Neuron (in vitro differentiated cells): ENCODE data around the gene FARP1.
"Not testable (repeated sequence)": the region's sequence is repeated elsewhere in the genome, so short reads cannot be mapped to it uniquely, and the experiment has no call there.

Source experiments
- H2AFZ ChIP-seq: one replicate; pipeline ENCODE4 v1.6.1; 2013; ENCODE audit warnings: low read depth, mild to moderate bottlenecking, inconsistent platforms, low read length, moderate library complexity
- H3K27me3 ChIP-seq: one replicate; pipeline ENCODE4 v1.6.1; 2013; ENCODE audit warnings: low read length; ENCODE audit not compliant: insufficient read depth
- H3K36me3 ChIP-seq: one replicate; pipeline ENCODE4 v1.6.1; 2013; ENCODE audit warnings: low read length; ENCODE audit not compliant: insufficient read depth
- H3K4me1 ChIP-seq: one replicate; pipeline ENCODE4 v1.6.1; 2013; ENCODE audit warnings: low read length; ENCODE audit not compliant: insufficient read depth
- H3K4me3 ChIP-seq: 2 replicates; pipeline ENCODE4 v1.5.1; 2013; ENCODE audit warnings: mild to moderate bottlenecking, low read length, moderate library complexity
- H3K9me3 ChIP-seq: one replicate; pipeline ENCODE4 v1.6.1; 2013; ENCODE audit warnings: low read length

FARP1 gene

DNA sequence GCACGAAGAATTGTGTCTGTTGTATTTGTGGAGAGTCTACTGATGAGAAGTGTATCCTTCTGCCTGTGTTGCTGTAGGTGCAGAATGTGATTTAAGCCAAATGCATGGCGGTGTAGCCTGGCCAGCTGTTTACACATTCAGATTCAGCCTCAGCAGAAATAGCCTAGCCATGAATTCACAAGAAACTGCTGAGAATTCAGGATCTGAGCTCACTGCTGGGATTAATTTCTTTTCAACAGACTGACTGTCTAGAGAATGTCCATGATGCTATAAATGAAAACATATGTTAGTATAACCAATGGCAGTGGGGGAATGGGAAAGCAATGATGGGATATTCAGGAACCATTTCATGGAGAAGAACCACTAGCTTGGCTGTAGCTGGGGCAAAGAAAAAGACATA lies 111.6 kb downstream of the FARP1 start:
- Histone ChIP-seq H3K36me3 (no peaks in the 10 kb centered on the region), H3K27me3 (no peaks in the 10 kb centered on the region), H3K4me1 (no peaks in the 10 kb centered on the region), H3K9me3 (no peaks in the 10 kb centered on the region), H3K4me3 (no peak overlapping the region), H2AFZ (no peak overlapping the region)

DNA sequence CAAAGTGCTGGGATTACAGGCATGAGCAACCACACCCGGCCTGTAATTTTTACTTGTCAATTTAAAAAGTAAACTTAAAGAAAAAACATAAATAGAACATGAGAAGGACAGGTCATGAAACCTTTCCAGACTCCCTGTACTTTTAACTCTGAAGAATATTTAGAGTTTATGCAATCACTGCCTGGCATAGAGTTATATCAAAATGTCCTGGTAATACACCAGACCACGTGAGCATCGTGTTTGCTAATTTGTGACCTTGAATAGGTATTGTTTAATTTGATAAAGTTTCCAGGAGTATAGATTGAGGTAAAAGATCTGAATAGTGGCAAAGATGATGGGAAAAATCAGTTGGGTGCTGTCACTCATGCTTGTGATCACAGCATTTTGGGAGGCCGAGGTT lies 115.3 kb downstream of the FARP1 start:
- H3K27me3 ChIP-seq, result no peaks in the 10 kb centered on the region
- H3K4me3 ChIP-seq, result no peak overlapping the region
- H3K9me3 ChIP-seq, result no peaks in the 10 kb centered on the region
- H3K4me1 ChIP-seq, result peaks cover 22% of the 10 kb centered on the region
- H3K36me3 ChIP-seq, result no peaks in the 10 kb centered on the region
- no peak overlapping the region for H2AFZ ChIP-seq

DNA sequence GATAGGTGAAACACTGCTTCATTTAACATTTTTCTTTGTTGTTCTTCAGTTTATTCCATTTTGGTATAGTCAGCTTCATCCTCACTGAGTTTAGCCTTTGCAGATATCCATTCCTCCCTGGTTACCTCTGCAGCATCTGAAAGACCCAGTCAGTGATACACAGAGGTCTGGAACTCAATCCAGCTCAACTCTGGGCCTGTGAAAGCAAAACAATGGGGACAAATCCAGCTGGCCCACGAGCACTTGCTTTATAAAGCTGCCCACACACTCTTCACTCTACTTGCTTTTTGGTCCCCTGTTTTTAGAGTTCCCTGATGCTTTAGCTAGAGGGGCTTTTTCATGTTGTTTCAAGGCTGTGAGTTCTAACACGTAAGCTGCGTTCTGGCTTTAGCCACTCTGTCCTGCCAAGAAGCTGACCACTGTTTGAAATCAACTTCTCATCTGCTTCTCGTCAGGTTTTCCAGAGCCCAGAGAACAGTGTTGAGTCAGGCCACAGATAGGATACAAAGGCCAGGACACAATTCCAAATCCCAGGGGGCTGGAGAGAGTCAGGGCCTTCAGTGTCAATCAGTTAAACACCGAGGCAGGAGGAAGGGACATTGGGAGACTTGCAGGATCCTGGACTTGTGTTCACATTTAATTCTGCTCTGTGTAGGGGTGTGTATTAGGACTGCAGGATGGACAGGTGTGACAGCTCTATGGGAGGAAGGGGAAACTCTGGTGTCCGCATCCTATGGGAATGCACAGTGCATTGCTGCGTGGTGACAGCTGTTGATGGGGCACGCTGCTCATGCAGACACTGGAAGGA lies 117.7 kb downstream of the FARP1 start:
- no peaks in the 10 kb centered on the region for H3K36me3 ChIP-seq
- no peaks in the 10 kb centered on the region for H3K9me3 ChIP-seq
- H2AFZ ChIP-seq, result no peak overlapping the region
- H3K4me1 ChIP-seq, result peaks cover 22% of the 10 kb centered on the region
- no peak overlapping the region for H3K4me3 ChIP-seq
- no peaks in the 10 kb centered on the region for H3K27me3 ChIP-seq

DNA sequence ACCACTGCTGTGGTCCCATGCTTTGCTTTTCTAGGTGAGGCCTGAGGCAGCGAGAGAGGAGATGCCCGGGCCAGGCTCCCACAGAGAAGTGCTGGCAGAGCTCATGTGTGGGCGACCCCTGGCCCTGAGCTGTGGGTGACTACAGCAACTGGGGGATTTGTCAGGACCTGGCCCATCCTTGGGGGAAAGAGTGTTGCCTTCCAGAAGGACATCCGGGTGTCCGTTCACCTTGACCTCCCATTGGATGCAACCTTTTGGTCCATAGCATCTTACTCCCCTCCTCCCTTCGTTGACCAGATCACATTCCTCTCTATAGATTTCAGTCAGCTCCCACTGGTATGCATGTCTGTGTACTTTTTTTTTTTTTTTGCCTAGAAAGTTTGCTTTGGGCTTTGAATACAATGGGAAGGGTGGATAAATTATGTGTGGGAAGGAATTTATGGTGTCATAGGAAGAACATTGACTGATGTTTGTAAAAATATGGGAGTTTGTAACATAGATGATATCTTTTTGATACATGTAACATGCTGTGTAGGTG lies 118.3 kb downstream of the FARP1 start:
- no peaks in the 10 kb centered on the region for H3K9me3 ChIP-seq
- no peak overlapping the region for H2AFZ ChIP-seq
- no peak overlapping the region for H3K4me3 ChIP-seq
- peaks cover 22% of the 10 kb centered on the region for H3K4me1 ChIP-seq
- no peaks in the 10 kb centered on the region for H3K36me3 ChIP-seq
- no peaks in the 10 kb centered on the region for H3K27me3 ChIP-seq

DNA sequence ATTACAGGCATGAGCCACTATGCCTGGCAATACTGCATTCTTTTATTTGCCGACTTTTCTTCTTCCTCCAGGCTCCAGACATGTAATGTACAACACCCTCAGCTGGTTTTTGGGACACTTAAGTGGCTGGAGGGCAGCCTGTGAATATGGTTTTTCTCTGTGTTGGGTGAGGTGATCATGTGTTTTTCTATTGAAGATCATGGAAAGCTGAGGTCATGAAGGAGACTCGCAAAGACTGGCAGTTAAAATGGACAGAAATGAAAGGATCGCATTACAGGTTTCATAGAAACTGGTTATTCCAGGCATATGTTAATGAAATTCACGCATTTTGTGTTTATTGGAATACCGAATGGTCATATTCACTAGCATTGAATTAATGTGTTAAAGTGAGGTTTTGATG lies 119.4 kb downstream of the FARP1 start:
- H3K36me3 ChIP-seq, result no peaks in the 10 kb centered on the region
- no peaks in the 10 kb centered on the region for H3K27me3 ChIP-seq
- peaks cover 22% of the 10 kb centered on the region for H3K4me1 ChIP-seq
- no peak overlapping the region for H3K4me3 ChIP-seq
- no peak overlapping the region for H2AFZ ChIP-seq
- H3K9me3 ChIP-seq, result no peaks in the 10 kb centered on the region

DNA sequence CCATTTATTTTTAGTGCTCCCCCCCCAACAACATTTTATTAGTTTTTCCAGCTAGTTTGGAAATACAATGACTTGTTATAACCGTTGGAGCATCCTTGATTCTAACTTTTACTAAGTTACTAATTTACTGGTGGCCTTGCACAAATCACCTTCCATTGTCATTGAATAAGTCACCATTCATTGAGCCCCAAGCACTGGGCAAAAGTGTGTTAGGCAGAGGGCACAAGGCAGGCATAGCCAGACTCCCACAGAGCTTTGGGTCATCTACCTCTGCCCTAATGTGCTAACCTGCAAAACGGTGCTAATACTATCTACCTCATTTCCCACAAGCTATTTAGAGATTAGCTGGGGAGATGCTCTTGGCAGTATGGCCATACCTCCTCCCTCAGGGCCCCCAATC lies 120.9 kb downstream of the FARP1 start:
- H3K4me3 ChIP-seq, result no peak overlapping the region
- H3K9me3 ChIP-seq, result no peaks in the 10 kb centered on the region
- H3K4me1 ChIP-seq, result peaks cover 22% of the 10 kb centered on the region
- H3K27me3 ChIP-seq, result no peaks in the 10 kb centered on the region
- no peak overlapping the region for H2AFZ ChIP-seq
- no peaks in the 10 kb centered on the region for H3K36me3 ChIP-seq

DNA sequence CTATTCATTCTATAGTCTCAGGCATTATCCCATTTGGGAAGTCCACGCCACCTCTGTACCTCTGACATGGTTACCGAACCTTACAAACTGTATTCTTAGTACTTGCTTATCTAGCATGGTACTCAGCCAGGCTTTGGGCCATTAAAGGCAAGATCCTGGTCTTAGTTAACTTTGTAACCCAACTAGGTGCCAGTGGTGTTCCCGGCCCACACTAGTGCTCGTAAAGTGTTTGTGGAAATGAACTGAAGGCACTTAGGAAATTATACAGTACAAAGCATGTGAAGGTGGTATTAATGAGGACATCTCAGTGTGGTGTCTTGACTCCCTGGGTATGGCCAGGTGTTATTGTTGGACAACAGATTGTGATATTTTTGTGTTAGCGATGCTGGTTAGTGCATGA lies 122.0 kb downstream of the FARP1 start:
- Histone ChIP-seq H3K9me3 (no peaks in the 10 kb centered on the region), H3K36me3 (no peaks in the 10 kb centered on the region), H3K27me3 (no peaks in the 10 kb centered on the region), H3K4me3 (no peak overlapping the region), H3K4me1 (peaks cover 22% of the 10 kb centered on the region), H2AFZ (no peak overlapping the region)

DNA sequence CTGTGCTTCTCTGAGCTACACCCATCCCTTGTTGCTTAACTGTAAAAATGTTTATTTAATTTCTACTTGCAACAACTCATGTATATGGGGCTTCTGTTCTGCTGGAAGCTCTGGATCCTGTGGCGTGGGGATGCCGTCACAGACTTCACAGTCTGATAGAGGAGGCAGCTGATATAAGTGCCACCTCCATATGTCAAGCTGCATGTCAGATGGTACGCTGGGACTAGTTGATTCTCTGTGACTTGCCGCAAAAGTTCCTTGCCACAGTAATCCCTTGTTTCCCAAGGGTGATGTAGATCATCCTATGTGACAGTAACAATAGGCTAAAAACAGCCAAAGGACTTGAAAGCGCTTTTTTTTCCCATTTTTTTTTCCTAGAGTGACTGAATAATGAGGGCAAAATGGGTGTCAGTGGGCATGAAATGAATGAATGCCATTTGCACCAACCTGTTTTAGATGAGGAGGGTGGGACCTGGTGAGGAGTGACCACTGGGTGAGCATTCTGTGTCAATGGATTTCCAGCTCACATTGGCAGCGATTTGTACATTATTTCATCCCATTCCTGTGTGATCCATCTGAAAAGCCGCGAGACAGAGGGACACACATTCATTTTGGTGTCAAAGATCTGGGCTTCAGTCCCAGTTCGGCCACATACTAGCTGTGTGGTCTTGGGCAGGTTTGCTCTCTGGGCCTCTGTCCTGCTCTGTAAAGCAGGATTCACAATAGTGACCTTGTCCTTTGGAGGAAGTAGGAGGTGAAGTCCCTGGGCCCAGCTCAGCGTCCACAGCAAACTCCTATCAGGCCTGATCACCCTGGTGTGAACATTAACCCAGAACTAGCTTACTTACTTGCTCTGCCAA lies 123.0 kb downstream of the FARP1 start:
- no peaks in the 10 kb centered on the region for H3K36me3 ChIP-seq
- H3K4me3 ChIP-seq, result no peak overlapping the region
- H3K27me3 ChIP-seq, result no peaks in the 10 kb centered on the region
- H2AFZ ChIP-seq, result no peak overlapping the region
- peaks cover 12% of the 10 kb centered on the region for H3K4me1 ChIP-seq
- H3K9me3 ChIP-seq, result no peaks in the 10 kb centered on the region

DNA sequence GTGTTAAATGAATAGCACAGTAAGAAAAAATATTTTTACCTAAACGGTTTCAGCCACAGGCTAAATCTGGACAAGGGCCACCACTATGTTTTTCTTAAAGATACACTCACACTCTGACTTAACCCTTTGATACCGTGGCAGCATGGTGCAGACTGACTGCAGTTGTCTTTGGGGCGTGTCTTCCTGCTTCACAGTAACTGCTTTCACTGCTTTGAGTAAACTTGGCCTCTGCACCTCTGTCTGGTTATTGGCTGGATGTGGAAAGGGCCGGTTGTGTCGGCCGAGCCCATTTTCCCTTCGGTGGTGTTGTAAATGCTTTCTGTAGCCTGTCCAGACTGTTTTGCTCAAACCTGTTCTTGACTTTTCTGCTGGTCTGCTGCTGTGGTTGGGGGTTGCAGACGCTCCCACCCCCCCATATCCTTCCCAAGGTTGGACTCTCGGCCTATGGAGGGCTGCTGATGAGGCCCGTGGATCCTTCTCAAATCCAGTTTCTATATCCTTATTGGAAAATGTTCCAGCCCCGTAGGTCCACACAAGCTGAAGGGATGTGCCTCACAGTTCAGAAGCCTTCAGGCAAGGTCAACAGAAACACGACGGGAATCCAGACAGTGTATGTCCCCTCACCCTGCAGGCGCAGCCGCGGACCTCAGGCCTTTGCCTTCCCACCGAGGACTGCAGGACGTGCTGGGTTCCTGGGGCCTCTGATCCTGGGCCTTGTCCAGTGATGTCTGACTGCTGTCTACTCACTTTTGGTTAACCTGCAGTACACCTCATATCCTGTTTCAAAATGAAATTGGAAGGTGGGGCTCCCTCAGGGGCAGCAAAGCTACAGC lies 124.4 kb downstream of the FARP1 start:
- H2AFZ ChIP-seq, result no peak overlapping the region
- H3K4me3 ChIP-seq, result no peak overlapping the region
- H3K4me1 ChIP-seq, result peaks cover 3% of the 10 kb centered on the region
- no peaks in the 10 kb centered on the region for H3K36me3 ChIP-seq
- H3K27me3 ChIP-seq, result no peaks in the 10 kb centered on the region
- no peaks in the 10 kb centered on the region for H3K9me3 ChIP-seq

DNA sequence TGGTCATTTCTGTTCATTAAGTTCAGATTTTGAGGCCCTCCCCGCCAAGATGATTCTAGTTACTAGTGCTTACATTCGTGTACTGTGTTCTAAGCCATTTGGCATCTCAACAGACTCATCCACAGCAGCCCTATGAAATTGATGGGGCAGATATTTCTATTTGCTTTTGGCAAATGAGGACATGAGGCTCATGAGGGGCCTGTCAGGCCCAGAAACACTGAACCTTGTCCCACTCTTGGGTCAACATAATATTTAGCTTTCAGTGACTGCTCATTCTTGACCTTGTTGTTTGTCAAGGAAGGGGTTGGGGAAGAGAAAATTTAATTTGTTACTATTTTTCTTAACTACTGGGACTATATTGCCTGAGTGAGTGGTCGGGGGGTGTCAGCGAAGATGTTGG lies 126.5 kb downstream of the FARP1 start:
- no peak overlapping the region for H3K4me3 ChIP-seq
- H3K4me1 ChIP-seq, result peaks cover 24% of the 10 kb centered on the region
- no peaks in the 10 kb centered on the region for H3K27me3 ChIP-seq
- no peaks in the 10 kb centered on the region for H3K9me3 ChIP-seq
- H3K36me3 ChIP-seq, result no peaks in the 10 kb centered on the region
- no peak overlapping the region for H2AFZ ChIP-seq

DNA sequence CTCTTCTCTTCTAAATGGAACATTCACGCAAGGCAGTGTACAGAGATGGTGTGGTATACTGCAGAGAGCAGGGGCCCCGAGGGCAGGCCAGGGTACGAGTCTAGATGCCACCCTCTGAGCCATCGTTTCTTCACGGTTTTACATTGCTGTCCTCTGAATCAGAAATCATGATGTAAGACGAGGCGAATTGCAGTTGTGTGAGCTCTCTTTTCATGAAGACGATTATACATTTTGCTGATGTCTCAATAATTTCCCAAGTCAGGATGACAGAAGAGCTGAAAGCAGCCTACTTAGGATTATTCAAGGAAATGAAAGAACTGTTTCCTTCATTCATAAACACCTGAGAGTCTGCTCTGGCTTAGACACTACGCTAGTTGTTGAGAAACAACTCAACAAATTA lies 127.9 kb downstream of the FARP1 start:
- Histone ChIP-seq H3K27me3 (no peaks in the 10 kb centered on the region), H3K4me1 (peaks cover 37% of the 10 kb centered on the region), H3K9me3 (no peaks in the 10 kb centered on the region), H3K4me3 (no peak overlapping the region), H2AFZ (no peak overlapping the region), H3K36me3 (no peaks in the 10 kb centered on the region)

DNA sequence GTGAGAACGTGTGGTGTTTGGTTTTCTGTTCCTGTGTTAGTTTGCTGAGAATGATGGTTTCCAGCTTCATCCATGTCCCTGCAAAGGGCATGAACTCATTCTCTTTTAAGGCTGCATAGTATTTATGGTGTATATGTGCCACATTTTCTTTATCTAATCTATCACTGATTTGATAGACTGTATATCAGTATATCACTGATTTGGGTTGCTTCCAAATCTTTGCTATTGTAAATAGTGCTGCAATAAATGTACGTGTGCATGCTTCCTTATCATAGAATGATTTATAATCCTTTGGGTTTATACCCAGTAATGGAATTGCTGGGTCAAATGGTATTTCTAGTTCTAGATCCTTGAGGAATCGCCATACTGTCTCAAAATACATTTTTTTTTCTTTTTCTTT lies 128.8 kb downstream of the FARP1 start:
- not testable (repeated sequence) for H3K4me3 ChIP-seq, H3K9me3 ChIP-seq, H3K36me3 ChIP-seq, H3K27me3 ChIP-seq, H2AFZ ChIP-seq
- peaks cover 46% of the 10 kb centered on the region for H3K4me1 ChIP-seq

DNA sequence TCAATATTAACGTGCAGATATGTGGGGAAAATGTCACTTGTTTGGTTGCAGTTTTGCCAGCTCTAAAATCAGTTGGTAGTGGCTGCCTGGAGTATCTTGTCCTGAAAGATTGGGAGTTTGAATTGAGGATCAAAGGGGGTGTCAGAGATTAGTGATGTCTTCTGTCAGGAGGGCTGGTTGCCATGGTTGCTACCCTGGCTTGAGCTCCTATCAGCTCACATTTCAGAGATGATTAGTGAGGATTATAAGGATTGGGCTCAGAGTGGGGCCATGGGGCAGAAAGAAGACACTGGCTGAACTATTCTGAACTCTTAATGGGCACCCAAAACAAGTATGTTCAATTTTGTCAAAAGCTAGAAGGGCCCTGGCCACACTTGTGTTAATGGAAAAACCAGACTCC lies 129.7 kb downstream of the FARP1 start:
- Histone ChIP-seq H3K4me3 (no peak overlapping the region), H3K27me3 (no peaks in the 10 kb centered on the region), H3K4me1 (peaks cover 50% of the 10 kb centered on the region), H3K36me3 (no peaks in the 10 kb centered on the region), H2AFZ (no peak overlapping the region), H3K9me3 (no peaks in the 10 kb centered on the region)
